HG03280 (cell line): ENCODE data around the gene HELZ.
A peak's percentile ranks its signal among the peaks of the same experiment; 100 is the strongest.

Experiments used
- ATAC-seq: cut with Tn5 transposase; IDR thresholded peaks from one replicate; pipeline ENCODE4 v1.9.1; 2021; ENCODE audit warnings: mild to moderate bottlenecking, moderate library complexity; ENCODE audit not compliant: unreplicated experiment

HELZ gene

DNA sequence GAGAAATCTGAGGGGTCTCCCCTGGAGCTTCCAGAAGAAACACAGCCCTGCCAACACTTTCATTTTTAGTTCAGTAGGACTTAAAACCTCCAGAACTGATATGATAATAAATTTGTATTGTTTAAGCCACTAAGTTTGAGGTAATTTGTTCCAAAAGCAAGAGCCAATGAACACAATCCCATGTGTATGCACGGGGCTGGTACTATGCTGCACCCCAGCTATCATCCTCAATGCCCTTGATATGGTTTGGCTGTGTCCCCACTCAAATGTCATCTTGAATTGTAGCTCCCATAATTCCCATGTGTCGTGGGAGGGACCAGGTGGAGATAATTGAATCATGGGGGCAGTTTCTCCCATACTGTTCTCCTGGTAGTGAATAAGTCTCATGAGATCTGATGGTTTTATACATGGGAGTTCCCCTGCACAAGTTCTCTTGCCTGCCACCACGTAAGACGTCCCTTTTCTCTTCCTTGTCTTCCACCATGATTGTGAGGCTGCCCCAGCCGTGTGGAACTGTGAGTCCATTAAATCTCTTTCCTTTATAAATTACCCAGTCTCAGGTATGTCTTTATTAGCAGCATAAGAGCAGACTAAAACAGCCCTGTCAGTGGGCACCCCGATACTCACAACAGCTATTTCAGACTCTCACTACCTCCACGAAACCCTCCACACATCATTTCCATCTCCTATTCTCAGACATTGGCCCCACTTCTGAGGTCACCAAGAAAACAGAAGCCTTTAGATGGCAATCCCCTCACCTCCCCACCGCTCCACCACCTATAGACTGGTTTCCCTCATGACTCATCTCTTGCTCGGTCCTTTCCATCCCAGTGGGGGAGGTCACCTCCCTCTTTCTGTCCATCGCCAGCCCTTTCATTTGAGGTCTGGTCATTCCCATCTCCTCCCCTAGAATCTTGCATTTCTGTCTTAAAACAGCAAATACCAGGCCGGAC lies 209.6 kb downstream of the HELZ start:
- ATAC-seq = peak; percentile 71

DNA sequence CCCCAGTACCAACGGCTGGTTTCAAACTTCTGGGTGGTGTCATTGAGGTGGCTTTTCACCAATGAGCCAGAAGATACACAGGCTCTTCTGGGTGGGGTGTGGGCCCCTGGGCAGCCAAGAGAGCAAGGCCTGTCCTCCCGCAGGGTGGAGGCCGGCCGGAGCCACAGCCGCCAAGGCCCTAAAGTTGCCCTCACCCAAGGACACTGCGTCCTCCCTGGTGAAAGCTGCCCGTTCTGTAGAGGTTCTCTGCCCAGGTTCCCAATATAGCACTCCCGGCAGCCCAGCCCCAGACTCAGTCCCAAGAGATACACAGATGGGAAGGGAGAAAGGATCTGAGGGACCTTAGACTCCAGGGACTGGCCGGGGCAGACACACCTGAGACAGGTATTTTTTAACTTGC lies 211.4 kb downstream of the HELZ start:
- no peak for ATAC-seq

GRCh38 chr17:67032985-67033384 lies 212.0 kb downstream of the HELZ start:
- no peak for ATAC-seq

DNA sequence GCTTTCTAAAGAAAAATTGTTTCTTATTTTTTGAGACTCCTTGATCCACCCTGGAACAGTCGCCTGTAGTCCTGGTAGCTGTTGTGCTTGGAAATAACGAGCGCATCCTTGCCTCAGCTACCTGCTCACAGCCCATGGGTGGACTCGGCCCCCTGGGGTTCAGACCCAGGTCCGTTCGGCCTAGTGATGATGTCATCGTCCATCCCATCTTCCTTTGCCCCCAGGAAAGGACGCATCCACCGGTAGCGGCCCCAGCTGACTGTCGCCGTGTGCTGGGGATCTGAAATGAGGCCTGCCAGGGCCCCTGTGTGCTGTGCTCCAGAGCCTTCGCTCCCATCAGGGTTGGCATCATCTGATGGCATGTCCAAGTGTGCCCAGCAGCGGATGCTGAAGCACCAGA lies 212.6 kb downstream of the HELZ start:
- ATAC-seq = no peak

- no peak for ATAC-seq
These were observed 214.4 kb downstream of the HELZ start for GRCh38 chr17:67030641-67031040.

GRCh38 chr17:67027031-67027628 lies 217.9 kb downstream of the HELZ start:
- no peak for ATAC-seq

- ATAC-seq = no peak
These were observed 218.7 kb downstream of the HELZ start for GRCh38 chr17:67026341-67026740.

DNA sequence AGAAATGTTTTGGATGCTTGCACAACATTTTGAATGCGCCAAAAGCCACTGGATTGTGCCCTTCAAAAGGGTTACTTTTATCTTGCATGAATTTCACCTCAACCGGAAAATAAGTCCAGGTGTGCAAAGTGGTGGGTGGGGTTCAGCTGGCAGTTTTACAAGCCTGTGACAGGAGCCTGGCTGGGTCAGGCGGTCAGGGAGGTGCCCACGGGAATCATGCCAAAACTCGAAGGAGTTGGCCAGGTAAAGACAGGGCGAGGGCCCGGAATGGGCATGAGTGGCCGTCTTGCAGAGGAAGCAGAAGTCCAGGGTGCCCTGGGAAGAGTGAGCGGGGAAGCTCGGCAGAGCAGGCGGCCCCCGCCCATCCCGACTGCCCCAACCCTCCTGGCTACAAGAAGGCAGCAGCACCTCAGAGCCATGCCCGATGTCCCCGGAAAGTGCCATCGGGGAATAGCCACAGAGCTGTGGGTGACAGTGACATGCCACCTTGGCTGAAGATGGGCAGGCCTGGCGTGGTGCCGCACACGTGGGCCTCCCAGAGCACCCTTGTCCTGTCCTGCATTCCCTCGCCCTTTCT lies 219.7 kb downstream of the HELZ start:
- ATAC-seq = no peak

DNA sequence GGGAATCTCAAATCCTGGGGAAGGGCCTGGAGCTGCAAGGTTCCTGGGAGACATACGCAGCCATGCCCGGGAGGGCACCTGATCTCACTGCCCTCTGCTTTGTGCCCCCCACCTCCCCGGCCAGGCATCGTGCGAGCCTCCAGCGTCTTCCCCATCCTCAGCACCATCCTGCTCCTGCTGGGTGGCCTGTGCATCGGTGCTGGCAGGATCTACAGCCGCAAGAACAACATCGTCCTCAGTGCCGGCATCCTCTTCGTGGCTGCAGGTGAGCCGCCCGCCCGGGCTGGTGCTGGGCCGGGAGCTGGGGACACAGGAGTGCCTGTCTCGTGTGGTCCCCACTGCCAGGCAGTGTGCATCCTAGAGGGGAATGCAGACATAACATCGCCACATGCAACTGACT lies 220.3 kb downstream of the HELZ start:
- no peak for ATAC-seq

GRCh38 chr17:67022451-67022810 lies 222.6 kb downstream of the HELZ start:
- ATAC-seq = no peak

DNA sequence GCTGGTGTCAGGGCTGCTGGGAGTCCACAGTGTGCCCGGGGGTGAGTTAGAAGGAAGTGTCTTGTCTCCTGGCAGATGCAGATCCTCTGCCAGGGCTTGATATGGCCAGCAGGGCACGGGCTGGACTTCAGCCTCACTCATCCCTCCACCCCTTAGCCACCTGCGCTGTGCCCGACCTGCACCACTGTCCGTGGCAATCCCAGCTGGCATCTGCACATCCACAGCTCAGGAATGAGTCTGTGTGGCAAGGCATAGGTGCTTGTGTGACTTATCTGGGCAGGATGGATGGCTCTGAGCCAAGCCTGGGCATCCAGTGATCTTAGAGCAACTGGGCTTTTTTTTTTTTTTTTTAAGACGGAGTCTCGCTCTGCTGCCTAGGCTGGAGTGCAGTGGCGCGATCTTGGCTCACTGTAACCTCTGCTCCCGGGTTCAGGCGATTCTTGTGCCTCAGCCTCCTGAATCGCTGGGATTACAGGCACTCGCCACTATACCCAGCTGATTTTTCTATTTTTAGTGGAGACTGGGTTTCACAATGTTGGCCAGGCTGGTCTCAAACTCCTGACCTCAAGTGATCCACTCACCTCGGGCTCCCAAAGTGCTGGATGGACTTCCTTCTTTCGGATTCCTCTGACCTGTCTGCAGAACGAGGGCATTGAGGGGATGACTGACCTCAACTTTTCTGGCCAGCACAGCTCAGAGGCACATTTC lies 223.1 kb downstream of the HELZ start:
- ATAC-seq = no peak

DNA sequence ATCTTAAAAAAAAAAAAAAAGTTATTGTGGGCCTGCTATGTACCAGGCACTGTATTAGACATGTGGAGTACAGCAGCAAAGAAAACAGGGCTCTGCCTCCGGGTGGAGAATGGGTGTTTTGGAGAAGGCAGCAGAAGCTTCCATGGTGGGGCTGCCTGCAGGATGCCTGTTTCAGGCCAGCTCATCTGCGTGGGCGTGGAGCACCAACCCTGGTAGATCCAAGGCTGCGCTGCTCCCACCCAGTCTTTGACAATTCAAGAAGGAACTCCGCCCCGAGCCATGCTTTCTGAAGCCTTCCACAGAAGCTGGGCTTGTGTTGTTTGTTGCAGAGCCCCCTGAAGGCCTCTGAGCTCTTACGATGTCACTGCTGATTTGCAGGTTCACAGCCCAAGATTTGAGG lies 223.8 kb downstream of the HELZ start:
- ATAC-seq = no peak
